H1 (cell line): ENCODE data around the gene SPACA7. TPM values are rescaled to one million over a fixed set of nuclear protein-coding genes. Genes with fewer than 3 reads are reported as not detected.

Source experiments
- TCF12 ChIP-seq: IDR thresholded peaks from 2 replicates; pipeline ENCODE4 v1.6.1; 2011; ENCODE audit warnings: low read depth, mild to moderate bottlenecking, low read length
- polyA plus RNA-seq, 7 experiments: library from polyadenylated mRNA; depleted of rRNA in 3 of 7; stranded (reverse) in 5 of 7; unstranded in 2 of 7; fragments of >200 nt in 5 of 7; fragments of 200-250 nt in 2 of 7; gene quantifications; 1 replicate in 5 of 7; 2 replicates in 1 of 7; 4 replicates in 1 of 7; pipeline versions ENCODE4 v1.2.1 to v1.2.3, GENCODE V29; 2011 to 2013; ENCODE audit warnings: missing spikeins in 2 of 7, mixed read lengths in 2 of 7
- total RNA-seq: library from RNA; stranded (reverse); fragmentation: NEBNext Ultra II Directional; extraction: Animal tissue kit (Norgen Biotek cat#: 25700); gene quantifications from 2 replicates; pipeline ENCODE4 v1.2.1, GENCODE V29; 2021
- TF ChIP-seq, protein P1 (sequence below): fragments of 300-600 bp; sonication (generic); IDR thresholded peaks from 2 replicates; pipeline ENCODE4 v1.7.1; 2012; ENCODE audit warnings: low read length, moderate library complexity, mild to moderate bottlenecking, inconsistent platforms; ENCODE audit not compliant: insufficient replicate concordance

The SPACA7 gene
- total and polyA plus RNA-seq, 2 of the 8 experiments (the other 6 are each of a cell fraction or from before 2014, with no cell fraction given) = not detected

DNA sequence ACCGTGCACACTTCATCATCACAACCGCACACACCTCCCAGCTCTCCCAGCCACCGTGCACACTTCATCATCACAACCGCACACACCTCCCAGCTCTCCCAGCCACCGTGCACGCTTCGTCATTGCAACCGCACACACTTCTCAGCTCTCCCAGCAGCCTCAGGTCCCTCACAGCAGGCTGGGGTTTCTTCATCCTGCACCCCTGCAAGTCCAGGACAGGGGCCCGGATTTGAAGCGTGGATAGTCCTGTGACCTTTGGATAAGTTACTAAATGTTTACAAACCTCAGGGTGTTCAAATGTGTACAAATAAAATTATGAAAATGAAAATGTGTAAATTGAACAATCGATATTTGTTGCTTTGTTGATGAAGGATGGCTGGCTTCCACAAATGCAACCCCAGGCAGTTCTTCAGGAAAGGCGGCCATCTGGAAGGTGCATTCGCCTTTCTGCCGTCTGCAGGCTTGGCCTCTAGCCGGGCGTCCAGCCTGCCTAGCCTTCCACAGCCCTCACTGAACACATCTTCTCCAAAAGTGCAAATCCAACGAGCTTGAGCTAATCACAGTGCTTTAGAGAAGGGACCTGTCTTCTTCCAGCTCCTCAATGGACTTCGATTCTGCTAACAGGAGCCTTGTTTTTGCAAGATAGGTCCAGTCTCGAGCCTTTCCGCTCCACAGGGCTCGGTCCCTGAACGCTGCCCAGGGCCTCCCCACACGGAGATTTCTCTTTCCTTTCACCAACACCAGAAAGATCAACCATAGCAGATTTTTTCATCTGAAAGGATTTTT lies 74.2 kb downstream of the SPACA7 start (continued):
- no peak for TF ChIP-seq TCF12
- TF ChIP-seq, protein P1, sequence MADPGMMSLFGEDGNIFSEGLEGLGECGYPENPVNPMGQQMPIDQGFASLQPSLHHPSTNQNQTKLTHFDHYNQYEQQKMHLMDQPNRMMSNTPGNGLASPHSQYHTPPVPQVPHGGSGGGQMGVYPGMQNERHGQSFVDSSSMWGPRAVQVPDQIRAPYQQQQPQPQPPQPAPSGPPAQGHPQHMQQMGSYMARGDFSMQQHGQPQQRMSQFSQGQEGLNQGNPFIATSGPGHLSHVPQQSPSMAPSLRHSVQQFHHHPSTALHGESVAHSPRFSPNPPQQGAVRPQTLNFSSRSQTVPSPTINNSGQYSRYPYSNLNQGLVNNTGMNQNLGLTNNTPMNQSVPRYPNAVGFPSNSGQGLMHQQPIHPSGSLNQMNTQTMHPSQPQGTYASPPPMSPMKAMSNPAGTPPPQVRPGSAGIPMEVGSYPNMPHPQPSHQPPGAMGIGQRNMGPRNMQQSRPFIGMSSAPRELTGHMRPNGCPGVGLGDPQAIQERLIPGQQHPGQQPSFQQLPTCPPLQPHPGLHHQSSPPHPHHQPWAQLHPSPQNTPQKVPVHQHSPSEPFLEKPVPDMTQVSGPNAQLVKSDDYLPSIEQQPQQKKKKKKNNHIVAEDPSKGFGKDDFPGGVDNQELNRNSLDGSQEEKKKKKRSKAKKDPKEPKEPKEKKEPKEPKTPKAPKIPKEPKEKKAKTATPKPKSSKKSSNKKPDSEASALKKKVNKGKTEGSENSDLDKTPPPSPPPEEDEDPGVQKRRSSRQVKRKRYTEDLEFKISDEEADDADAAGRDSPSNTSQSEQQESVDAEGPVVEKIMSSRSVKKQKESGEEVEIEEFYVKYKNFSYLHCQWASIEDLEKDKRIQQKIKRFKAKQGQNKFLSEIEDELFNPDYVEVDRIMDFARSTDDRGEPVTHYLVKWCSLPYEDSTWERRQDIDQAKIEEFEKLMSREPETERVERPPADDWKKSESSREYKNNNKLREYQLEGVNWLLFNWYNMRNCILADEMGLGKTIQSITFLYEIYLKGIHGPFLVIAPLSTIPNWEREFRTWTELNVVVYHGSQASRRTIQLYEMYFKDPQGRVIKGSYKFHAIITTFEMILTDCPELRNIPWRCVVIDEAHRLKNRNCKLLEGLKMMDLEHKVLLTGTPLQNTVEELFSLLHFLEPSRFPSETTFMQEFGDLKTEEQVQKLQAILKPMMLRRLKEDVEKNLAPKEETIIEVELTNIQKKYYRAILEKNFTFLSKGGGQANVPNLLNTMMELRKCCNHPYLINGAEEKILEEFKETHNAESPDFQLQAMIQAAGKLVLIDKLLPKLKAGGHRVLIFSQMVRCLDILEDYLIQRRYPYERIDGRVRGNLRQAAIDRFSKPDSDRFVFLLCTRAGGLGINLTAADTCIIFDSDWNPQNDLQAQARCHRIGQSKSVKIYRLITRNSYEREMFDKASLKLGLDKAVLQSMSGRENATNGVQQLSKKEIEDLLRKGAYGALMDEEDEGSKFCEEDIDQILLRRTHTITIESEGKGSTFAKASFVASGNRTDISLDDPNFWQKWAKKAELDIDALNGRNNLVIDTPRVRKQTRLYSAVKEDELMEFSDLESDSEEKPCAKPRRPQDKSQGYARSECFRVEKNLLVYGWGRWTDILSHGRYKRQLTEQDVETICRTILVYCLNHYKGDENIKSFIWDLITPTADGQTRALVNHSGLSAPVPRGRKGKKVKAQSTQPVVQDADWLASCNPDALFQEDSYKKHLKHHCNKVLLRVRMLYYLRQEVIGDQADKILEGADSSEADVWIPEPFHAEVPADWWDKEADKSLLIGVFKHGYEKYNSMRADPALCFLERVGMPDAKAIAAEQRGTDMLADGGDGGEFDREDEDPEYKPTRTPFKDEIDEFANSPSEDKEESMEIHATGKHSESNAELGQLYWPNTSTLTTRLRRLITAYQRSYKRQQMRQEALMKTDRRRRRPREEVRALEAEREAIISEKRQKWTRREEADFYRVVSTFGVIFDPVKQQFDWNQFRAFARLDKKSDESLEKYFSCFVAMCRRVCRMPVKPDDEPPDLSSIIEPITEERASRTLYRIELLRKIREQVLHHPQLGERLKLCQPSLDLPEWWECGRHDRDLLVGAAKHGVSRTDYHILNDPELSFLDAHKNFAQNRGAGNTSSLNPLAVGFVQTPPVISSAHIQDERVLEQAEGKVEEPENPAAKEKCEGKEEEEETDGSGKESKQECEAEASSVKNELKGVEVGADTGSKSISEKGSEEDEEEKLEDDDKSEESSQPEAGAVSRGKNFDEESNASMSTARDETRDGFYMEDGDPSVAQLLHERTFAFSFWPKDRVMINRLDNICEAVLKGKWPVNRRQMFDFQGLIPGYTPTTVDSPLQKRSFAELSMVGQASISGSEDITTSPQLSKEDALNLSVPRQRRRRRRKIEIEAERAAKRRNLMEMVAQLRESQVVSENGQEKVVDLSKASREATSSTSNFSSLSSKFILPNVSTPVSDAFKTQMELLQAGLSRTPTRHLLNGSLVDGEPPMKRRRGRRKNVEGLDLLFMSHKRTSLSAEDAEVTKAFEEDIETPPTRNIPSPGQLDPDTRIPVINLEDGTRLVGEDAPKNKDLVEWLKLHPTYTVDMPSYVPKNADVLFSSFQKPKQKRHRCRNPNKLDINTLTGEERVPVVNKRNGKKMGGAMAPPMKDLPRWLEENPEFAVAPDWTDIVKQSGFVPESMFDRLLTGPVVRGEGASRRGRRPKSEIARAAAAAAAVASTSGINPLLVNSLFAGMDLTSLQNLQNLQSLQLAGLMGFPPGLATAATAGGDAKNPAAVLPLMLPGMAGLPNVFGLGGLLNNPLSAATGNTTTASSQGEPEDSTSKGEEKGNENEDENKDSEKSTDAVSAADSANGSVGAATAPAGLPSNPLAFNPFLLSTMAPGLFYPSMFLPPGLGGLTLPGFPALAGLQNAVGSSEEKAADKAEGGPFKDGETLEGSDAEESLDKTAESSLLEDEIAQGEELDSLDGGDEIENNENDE = no peak
- TF ChIP-seq, all 59 proteins: peak for 0
